HG03460 (cell line): Measurements from ENCODE around the gene LGR4.
"Not testable (repeated sequence)": the region's sequence is repeated elsewhere in the genome, so short reads cannot be mapped to it uniquely, and the experiment has no call there.

ENCODE experiments used
- ATAC-seq: cut with Tn5 transposase; IDR thresholded peaks from one replicate; pipeline ENCODE4 v1.9.1; 2021; ENCODE audit not compliant: unreplicated experiment

Gene LGR4

DNA sequence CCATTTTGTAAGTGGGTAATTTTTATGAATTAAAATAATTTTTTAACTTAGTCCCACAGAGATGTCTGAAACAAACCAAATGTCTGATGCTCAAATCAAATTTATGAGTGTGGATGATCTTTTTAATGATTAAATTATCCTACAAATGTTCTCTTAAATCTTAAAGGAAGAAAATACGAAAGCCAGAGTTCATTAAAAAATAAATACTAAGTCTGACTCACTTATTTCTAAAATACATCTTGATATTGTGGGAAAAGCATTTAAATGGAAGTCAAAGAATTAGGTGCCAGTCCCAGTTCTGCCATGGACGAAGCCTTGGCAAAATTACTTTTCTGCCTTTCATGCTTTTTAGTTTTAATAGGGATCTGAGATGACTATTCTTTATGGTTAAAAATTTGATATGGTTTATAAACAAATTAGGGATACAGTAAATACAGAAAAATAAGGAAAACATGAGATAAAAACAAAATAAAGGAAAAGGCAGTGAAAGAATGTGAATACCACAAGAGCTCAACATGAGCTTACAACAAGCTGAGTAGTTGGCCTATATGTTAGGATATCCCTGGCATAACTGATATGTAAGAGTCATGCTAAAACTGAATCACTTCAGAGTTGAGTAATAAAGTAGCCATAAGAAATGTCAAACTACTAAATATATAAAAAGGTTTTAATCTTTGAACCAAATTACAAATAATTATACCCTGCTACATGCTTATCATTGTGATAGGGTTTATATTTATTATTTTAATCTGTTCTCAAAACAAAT lies 118.8 kb downstream of the LGR4 start:
- ATAC-seq, result no peak

DNA sequence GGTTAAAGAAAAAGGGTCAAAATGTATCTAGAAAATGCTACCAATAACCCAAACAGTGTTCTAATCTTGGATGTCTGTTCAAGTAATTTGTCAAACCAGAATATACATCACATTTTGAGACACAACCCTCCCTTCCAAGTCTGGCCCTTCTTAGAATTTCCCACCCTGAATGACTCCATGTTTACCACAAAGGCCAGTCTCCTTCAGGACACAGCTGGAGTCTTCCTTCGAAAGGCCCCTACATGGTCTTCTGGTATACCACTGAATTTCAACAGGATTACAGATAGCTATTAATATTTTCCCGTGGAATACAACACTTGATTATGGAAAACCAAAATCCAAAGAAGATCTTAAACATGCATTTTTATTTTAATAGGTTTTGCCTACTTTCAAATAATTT lies 119.8 kb downstream of the LGR4 start:
- ATAC-seq, result no peak

- ATAC-seq, result no peak
Measured at GRCh38 chr11:27350511-27350910, 122.1 kb downstream of the LGR4 start.

- ATAC-seq, result no peak
Measured at GRCh38 chr11:27349919-27350318, 122.7 kb downstream of the LGR4 start.

- ATAC-seq, result no peak
Measured at GRCh38 chr11:27348340-27348873, 124.2 kb downstream of the LGR4 start.

DNA sequence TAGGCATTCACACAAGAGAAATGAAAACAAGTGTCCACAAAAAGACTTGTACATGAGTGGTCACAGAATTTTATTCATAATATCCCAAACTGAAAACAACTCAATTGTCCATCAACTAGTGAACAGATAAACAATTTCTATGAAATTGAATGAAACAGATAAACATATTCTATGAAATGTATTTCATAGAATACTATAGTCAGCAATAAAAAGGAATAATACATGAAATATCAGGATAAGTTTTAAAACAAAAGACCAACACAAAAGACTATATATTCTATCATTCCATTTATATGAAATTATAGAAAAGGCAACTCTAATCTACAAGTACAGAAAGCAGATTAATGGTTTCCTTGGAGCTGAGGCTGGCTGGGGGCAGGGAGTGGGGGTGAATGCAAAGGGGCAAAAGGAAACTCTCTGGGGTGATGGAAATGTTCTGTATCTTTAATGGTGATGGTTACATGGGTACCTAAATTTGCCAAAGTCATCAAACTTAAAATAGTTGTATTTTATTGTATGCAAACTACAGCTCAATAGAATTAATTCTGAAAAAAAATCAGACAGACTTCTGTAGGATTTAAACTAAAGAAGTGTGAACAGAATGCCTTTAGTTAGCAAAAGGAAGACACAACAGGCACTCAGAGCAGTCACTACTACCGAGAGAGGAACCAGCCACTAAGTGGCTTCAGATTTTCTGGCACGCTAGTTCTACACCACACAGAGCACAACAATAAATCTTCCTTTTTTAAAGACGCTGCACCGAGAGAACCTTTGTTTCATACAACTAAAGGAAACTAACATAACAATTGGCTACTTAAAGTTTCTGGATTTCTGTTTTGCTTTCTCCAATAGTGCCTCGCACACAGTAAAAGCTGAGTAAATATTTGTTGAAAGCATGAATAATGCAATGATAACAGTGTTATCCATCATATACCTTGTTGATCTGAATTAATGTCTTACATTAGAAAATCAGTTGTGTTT lies 124.9 kb downstream of the LGR4 start:
- no peak for ATAC-seq

DNA sequence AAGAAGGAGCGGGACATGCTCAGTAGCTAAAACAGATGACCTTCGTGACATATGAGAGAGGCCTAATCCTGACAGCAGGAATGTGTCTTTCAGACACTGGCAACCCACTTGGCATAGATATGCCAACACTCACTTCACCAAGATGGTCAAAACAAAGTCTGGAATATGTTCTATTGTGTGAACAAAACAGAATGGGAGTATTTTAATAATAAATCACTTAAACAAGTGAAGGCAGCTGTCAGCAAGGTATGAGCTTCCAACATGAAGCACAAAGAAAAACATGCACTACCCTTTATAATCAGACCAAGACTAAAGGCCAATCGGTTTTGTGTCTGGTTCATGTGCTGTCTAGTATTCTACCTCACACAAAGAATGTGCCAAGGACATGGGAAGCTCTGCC lies 132.6 kb downstream of the LGR4 start:
- ATAC-seq, result no peak

DNA sequence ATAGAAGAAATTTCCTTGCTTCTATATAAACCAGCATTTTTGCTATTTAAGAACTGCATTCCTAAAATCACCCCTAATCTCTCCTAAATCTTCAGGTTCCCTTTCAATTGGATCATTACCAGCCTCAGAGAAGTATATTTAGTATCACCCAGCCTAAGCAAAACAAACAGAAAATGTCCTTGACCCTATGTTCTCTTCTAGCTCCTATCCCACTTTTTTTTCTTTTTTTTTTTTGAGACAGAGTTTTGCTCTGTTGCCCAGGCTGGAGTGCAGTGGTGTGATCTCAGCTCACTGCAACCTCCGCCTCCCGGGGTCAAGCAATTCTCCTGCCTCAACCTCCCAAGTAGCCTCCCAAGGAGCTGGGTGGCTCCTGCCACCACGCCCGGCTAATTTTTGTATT lies 137.8 kb downstream of the LGR4 start:
- not testable (repeated sequence) for ATAC-seq

DNA sequence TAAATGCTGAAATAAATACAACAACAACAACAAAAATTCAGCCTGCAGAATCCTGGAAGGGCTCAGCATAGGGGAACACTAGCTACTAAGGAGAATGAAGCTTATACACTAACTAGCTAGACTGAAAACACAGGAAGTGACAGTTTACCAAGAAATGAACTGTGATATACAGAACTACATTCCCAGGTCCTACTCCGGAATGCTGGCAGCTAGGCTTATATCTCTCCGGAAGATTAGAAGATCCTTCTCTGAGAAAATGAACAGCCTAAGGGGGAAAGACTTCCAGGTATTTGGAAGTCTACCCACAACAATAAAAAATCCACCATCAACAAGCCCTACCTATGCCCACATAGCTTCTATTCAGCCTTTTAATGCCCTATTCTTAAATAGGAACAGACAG lies 140.6 kb downstream of the LGR4 start:
- ATAC-seq, result no peak

- no peak for ATAC-seq
Measured at GRCh38 chr11:27330633-27331270, 141.8 kb downstream of the LGR4 start.

GRCh38 chr11:27329867-27330632 lies 142.5 kb downstream of the LGR4 start:
- ATAC-seq, result no peak

DNA sequence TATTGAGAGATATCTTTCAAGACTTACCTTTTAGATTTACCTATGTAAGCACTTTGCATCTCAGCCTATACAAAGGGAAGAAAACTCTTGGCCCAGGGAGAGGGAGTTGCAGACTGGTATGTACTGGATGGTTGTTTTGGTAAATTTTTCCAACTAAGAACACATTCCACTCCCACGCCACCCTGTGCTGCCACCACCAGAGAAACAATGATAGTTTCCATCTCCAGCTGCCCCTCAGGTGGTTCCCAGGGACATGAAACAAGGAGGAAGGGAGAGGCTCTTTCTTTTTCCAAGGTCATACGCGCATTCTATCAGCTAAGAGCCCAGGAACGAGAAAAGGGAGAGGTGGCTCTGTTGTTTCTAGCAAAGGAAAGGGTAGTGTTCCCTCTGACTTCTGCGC lies 144.0 kb downstream of the LGR4 start:
- no peak for ATAC-seq

GRCh38 chr11:27327064-27327463 lies 145.5 kb downstream of the LGR4 start:
- ATAC-seq, result not testable (repeated sequence)

GRCh38 chr11:27322196-27322595 lies 150.4 kb downstream of the LGR4 start:
- ATAC-seq, result not testable (repeated sequence)

DNA sequence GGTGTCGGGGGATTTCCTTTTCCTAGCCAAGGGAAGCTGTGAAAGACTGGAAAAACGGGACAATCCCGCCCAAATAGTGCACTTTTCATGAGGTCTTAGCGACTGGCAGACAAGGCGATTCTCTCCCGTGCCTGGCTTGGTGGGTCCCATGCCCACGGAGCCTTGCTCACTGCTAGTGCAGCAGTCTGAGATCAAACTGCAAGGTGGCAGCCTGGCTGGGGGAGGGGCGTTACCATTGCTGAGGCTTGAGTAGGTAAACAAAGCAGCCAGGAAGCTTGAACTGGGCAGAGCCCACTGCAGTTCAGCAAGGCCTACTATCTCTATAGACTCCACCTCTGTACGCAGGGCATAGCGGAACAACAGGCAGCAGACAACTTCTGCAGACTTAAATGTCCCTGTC lies 151.2 kb downstream of the LGR4 start:
- not testable (repeated sequence) for ATAC-seq

- ATAC-seq, result peak; percentile 97
Measured at GRCh38 chr11:27319072-27319471, 153.5 kb downstream of the LGR4 start.

DNA sequence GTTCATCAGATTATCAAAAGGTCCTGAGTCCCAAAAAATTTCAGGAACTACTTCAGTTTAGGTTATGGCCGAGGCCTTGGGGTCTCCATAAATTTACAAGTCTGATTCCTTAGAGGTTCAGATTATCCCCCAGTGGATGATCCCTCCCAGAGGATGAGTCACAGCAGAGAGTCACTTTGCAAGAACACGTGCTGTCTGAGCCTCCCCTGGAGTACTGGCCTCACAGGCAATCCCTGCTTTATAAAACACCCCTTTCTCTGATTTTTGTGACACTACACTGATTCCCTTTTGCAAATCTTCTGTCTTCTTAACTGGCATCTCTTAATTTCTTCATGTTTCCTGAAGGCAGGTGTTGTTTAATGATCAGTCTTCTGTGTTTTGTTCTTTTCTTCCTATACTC lies 154.8 kb downstream of the LGR4 start:
- ATAC-seq, result no peak
